GM12891 (cell line): ENCODE results near the gene KANSL1.

Experiments
- POLR2A ChIP-seq: IDR thresholded peaks from 2 replicates; pipeline ENCODE4 v1.6.1; 2011; ENCODE audit warnings: low read depth, low read length, control low read depth
- POLR2AphosphoS5 ChIP-seq: IDR thresholded peaks from 2 replicates; pipeline ENCODE4 v1.6.1; 2011; ENCODE audit warnings: low read depth, low read length, control low read depth
- POU2F2 ChIP-seq: IDR thresholded peaks from 2 replicates; pipeline ENCODE4 v1.6.1; 2011; ENCODE audit warnings: low read depth, mild to moderate bottlenecking, control low read depth, low read length, moderate library complexity
- SPI1 ChIP-seq: IDR thresholded peaks from 2 replicates; pipeline ENCODE4 v1.6.1; 2011; ENCODE audit warnings: low read depth, low read length, control low read depth
- TAF1 ChIP-seq: IDR thresholded peaks from 2 replicates; pipeline ENCODE4 v1.6.1; 2011; ENCODE audit warnings: low read depth, low read length, control low read depth

DNA sequence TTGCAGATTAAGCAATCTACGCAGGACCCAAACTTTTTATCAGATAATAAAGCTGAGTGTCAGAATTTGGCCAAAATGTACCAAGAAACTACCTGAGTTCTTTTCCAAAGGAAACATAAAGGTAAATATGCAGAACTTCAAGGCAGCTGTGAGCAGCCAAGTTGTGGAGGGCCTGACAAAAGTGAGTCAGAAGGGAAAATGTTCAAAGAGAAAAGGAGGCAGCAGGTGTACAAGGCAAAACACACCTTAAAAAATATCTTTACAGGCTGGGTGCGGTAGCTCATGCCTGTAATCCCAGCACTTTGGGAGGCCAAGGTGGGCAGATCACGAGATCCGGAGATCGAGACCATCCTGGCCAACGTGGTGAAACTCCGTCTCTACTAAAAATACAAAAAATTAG, 7.0 kb upstream of the KANSL1 start:
- TF ChIP-seq POLR2A = no peak
- TF ChIP-seq POLR2AphosphoS5 = no peak
- TF ChIP-seq SPI1 = no peak
- TF ChIP-seq TAF1 = no peak
- TF ChIP-seq POU2F2 = no peak
